Fibroblast of skin of left biceps (primary cell): Measurements from ENCODE around the gene SLC39A9.

Source experiments
- DNase-seq, 2 experiments: peaks; one replicate each; pipeline ENCODE4 v3.0.0-alpha.2; 2013; ENCODE audit warnings: low read depth in 2 of 2

The SLC39A9 gene, protein sequence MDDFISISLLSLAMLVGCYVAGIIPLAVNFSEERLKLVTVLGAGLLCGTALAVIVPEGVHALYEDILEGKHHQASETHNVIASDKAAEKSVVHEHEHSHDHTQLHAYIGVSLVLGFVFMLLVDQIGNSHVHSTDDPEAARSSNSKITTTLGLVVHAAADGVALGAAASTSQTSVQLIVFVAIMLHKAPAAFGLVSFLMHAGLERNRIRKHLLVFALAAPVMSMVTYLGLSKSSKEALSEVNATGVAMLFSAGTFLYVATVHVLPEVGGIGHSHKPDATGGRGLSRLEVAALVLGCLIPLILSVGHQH

GRCh38 chr14:69398053-69398817 lies at the start of gene SLC39A9, which contains the start of gene ERH:
SLC39A9 (plus strand) TSS chr14:69398692; CDS start chr14:69399370, 678 bp downstream.
ERH (minus strand) TSS chr14:69398299; CDS start chr14:69398233, 66 bp downstream.
- peak; percentile 94 for DNase-seq

- no peak for DNase-seq
Observed at GRCh38 chr14:69349091-69349777, 49.3 kb upstream of the SLC39A9 start.

GRCh38 chr14:69350892-69351291 lies 47.6 kb upstream of the SLC39A9 start:
- no peak for DNase-seq

GRCh38 chr14:69351385-69351784 lies 47.1 kb upstream of the SLC39A9 start:
- DNase-seq: no peak

DNA sequence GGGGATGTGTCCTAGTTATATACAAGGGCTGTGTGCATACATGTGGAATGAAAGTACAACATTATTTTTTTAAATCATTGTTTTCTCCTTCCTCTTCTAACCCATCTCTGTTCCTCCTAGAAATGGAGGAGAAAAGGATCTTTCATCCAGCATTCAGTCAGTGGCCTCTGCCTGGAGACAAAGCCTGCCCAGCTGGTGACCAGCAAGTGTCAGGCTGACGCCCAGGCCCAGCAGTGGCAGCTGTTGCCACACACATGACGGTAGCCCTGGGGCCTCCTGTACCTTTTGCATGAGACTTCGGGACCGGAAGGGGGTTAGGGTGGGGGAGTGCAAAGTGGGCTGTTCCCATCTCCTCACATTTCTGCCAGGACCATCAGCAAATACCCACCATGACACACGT lies 46.6 kb upstream of the SLC39A9 start:
- DNase-seq: no peak

DNA sequence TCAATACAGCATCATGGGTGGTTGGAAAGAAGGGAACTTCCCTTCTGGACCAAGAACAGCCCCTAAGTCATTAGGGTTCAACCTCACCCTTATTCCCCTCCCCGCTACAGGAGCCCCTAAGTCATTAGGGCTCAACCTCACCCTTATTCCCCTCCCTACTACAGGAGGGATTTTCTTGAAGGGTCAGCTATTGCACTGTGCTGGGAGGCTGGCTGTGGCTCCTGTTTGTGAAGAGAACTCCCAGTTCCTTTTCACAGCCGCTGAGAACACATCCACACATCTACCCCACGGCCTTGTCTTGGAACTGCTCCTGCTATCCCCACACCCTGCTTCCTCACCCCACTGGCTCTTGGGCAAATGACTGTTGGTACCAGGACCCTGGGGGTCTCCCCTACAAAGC lies 45.3 kb upstream of the SLC39A9 start:
- DNase-seq: no peak

- no peak for DNase-seq
Observed at GRCh38 chr14:69354383-69355153, 43.9 kb upstream of the SLC39A9 start.

DNA sequence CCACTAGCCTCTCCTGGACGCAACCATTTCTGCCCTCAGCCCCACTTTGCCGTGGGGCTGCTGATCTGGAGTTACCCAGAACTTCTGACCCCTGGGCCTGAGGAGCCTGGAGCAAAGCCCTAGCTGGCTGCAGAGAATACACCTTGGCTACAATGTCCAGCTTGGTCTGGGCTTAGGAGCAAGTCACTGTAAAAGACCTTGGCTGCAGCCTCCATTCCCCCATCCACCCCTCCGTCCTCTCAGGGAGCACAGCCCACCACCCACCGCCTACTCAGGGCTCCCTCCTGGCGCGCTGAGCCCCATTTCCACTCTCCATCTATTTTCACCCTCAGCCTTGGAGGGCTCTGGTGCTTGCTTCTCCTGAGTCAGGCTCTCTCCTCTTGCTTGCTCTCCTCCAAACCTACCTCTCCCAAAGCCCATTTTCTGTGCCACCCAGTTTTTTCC lies 43.3 kb upstream of the SLC39A9 start:
- no peak for DNase-seq

DNA sequence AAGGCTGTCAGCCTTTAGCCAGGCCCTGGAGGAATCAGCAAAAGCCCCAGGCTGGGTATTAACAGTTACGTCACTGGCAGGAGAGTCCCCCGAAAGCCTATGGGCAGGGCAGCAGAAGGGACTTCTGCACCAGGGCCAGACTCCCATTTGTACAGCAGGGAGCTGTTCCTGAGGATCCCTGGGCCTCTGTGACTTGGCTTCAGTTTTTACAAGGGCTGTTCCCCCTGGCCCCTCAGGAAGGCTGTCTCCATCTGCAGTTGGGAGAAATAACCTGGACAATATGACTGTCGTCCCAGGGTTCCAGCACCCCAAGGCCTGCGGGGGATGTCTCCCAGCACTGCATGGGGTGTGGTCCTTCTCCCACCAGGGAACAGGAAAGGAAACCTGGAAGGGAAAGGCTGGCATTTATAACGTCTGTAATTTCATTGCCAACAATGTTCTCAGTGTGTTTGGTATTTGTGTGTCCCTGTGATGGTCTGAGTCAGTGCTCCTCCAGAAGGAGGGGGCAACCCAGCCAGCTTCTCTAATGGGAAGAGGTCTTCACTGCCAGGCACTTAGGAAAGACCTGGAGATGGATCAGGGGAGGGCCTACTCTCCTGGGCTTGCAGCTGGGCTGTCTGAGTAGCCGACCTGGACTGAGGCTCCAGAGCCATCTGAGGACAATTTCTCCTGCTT lies 42.7 kb upstream of the SLC39A9 start:
- peak in 1 of 2 experiments; percentile 12 for DNase-seq

DNA sequence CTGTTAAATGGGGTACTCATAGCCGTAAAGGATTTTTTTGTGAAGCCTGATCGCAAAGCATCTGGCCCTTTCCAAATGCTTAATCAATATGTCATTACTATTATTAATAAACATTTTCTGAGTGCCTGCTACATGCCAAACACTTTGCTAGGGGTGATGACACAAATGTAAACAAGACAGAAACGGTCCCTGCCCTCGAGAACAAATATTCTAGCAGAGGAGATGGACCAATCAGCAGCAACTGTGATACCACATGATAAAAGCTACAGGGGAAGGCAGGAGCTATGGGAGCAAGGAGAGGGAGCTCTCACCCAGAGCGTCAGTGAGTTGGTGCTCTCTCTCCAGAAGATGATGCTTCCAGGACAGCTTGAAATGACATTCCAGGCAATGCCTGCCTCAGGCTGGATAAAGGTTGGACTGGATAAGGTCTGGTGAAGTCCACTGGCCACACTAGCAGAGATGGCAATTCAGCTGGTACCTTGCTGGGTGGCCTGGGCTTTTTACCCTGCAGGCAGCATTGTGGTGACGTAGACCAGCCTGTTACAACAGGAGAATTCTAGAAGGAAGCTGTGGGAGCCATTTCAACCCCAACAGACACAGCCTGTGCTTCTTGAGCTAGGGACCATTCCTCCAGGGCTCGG lies 41.5 kb upstream of the SLC39A9 start:
- DNase-seq: no peak

- DNase-seq: no peak
Observed at GRCh38 chr14:69357544-69358200, 40.8 kb upstream of the SLC39A9 start.

- no peak for DNase-seq
Observed at GRCh38 chr14:69358233-69358963, 40.1 kb upstream of the SLC39A9 start.

- DNase-seq: no peak
Observed at GRCh38 chr14:69358966-69359365, 39.5 kb upstream of the SLC39A9 start.

DNA sequence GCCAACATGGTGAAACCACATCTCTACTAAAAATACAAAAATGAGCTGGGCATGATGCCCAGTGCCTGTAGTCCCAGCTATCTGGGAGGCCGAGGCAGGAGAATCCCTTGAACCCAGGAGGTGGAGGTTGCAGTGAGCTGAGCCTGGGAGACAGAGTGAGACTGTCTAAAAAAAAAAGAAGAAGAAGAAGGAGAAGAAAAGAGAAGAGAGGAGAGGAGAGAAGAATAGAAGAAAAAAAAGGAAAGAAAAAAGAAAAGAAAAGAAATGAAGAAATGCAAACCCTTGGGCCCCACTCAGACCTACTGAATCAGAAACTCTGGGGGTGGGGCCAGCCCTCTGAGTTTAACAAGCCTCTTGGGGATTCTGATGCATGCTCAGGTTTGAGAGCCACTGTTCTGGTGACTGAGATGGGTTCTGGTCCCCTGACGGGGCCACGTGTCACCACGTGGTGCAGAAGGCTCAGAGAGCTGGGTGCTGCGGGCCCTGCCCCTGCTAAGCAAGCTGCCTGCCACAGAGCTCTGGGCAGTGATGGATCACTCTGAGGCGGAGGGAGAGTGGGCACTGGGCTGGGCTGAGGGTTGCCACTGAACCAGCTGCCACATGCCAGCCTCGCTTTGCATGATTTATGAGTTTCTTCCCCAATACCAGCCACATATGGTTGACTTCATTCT lies 37.9 kb upstream of the SLC39A9 start:
- no peak for DNase-seq

DNA sequence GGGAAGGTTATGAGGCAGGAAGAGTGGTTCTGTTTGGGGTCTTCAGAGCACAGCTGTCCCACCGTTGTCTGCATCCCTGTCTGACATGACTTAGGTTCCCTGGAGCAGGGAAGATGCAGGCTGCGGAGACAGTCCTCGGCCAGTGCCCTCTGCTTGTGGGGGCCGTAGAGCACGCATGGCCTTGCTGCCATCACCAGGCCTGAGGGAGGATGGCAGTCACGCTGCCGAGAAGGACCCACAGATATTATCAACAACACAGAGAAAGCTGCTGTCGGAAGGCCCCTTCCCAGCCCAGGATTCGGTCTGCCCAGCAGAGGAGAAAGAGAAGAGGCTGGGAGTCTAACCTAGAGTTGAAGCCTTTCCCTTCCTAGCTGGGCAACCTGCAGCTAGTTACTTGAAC lies 35.4 kb upstream of the SLC39A9 start:
- DNase-seq: no peak

GRCh38 chr14:69363964-69364363 lies 34.5 kb upstream of the SLC39A9 start:
- no peak for DNase-seq

DNA sequence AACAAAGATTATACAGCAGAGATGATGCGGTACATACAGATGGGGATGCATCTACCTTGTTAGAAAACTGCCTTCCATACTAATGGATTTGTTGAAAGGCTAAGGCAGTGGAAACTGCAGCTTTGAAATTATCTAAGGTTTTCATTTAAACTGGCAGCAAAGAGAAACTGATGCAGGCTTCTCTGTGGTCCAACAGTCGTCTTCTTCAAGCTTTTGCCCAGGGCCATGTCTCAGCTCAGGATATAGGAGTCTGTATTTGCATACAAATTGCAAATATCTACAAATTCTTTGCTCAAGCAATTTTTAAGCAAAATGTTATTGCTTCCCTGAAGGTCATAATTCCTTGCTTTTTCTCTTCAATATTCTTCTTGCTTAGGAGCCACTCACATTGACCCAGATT lies 34.1 kb upstream of the SLC39A9 start:
- DNase-seq: no peak

- DNase-seq: no peak
Observed at GRCh38 chr14:69366069-69366468, 32.4 kb upstream of the SLC39A9 start.

- DNase-seq: no peak
Observed at GRCh38 chr14:69366761-69367160, 31.7 kb upstream of the SLC39A9 start.
